Naive thymus-derived CD4-positive, alpha-beta T cell (primary cell): ENCODE measurements around the gene ICA1L. TPM values are rescaled to one million over a fixed set of nuclear protein-coding genes. Genes with fewer than 3 reads are reported as not detected.

ENCODE experiments used
- polyA plus RNA-seq, 2 donors: library from polyadenylated mRNA; unstranded; fragments of 300-500 nt; fragmentation: Illumina TruSeq; gene quantifications; one replicate each; pipeline ENCODE4 v1.2.3, GENCODE V29; 2021
- total RNA-seq, 6 experiments: library from RNA in 5 of 6; stranded (reverse) in 5 of 6; gene quantifications; 1 replicate in 5 of 6; 2 replicates in 1 of 6; pipeline ENCODE4 v1.2.3 and lab custom pipeline; 2021 to 2026

ICA1L gene
- total and polyA plus RNA-seq, 7 experiments from 2014 or later, result 0.65 to 4.6 (median 2.4) TPM

Other genes with a start within 250 kb of the ICA1L start
- gene FAM117B, start 236.8 kb downstream of the ICA1L start, total RNA-seq, result 10 to 100 TPM; 12.8 to 57.9 (median 48.8) TPM
- 10 to 100 TPM; 13.9 to 20.9 TPM for gene FAM117B, start 236.8 kb downstream of the ICA1L start, polyA plus RNA-seq
- 10 to 100 TPM; 17.2 to 50.4 (median 20.8) TPM for gene WDR12, start 39.9 kb upstream of the ICA1L start, total RNA-seq
- gene WDR12, start 39.9 kb upstream of the ICA1L start, polyA plus RNA-seq, result 10 to 100 TPM; 16.8 to 17.5 TPM
- 10 to 100 TPM; 10.2 to 31.2 (median 15.4) TPM for gene CARF, start 40.5 kb upstream of the ICA1L start, total RNA-seq
- 1 to 10 TPM; 4.8 to 5.4 TPM for gene CARF, start 40.5 kb upstream of the ICA1L start, polyA plus RNA-seq
- 10 to 100 TPM; 11.6 to 15.9 (median 12.6) TPM for gene NBEAL1, start 143.1 kb upstream of the ICA1L start, total RNA-seq
- 1 to 10 TPM; 6.2 to 9.2 TPM for gene NBEAL1, start 143.1 kb upstream of the ICA1L start, polyA plus RNA-seq